H1 (cell line): ENCODE data around the gene CAPZA2. TPM values are rescaled to one million over a fixed set of nuclear protein-coding genes. Genes with fewer than 3 reads are reported as not detected.

Source experiments
- CTCF ChIA-PET: fragments of 300-600 bp; sonication (Branson Sonifier 250); formaldehyde crosslinking; loops from one replicate; lab custom pipeline; 2021; ENCODE audit not compliant: partially characterized antibody; lab: Charles Lee
- POLR2A ChIA-PET: fragments of 300-600 bp; sonication (Branson Sonifier 250); formaldehyde crosslinking; loops from one replicate; lab custom pipeline; 2021; ENCODE audit warnings: inconsistent platforms; ENCODE audit not compliant: partially characterized antibody; lab: Charles Lee
- DNase-seq, 2 experiments: peaks; one replicate each; pipeline versions ENCODE4 v3.0.0 to v3.0.0-alpha.2; 2010 to 2022; ENCODE audit warnings: low spot score in 2 of 2, low read depth in 1 of 2, mixed read lengths in 1 of 2
- FAIRE-seq: peaks from 2 replicates; lab custom pipeline; 2011; peaks lifted over from hg19 to GRCh38; lab: Jason Lieb, UNC
- H2AFZ ChIP-seq: 2 replicates; pipeline ENCODE4 v1.8.1; 2012; ENCODE audit warnings: low read length, inconsistent platforms
- H2AK5ac ChIP-seq: 2 replicates; pipeline ENCODE4 v1.6.1; 2013; ENCODE audit warnings: low read depth, low read length
- H2BK120ac ChIP-seq: replicated peaks from 2 replicates; pipeline ENCODE3; 2013; ENCODE audit warnings: low read depth, low read length, inconsistent platforms
- H2BK12ac ChIP-seq: 2 replicates; pipeline ENCODE4 v1.6.1; 2013; ENCODE audit warnings: low read depth, low read length
- H2BK15ac ChIP-seq: 2 replicates; pipeline ENCODE4 v1.6.1; 2013; ENCODE audit warnings: low read length
- H2BK20ac ChIP-seq: 2 replicates; pipeline ENCODE4 v1.6.1; 2013; ENCODE audit warnings: low read length
- H2BK5ac ChIP-seq: 2 replicates; pipeline ENCODE4 v1.6.1; 2013; ENCODE audit warnings: low read depth, low read length
- H3K14ac ChIP-seq: 2 replicates; pipeline ENCODE4 v1.6.1; 2013; ENCODE audit warnings: inconsistent platforms; ENCODE audit not compliant: insufficient read length
- H3K18ac ChIP-seq: 2 replicates; pipeline ENCODE4 v1.6.1; 2013; ENCODE audit warnings: low read length; ENCODE audit errors: extremely low read depth
- H3K23ac ChIP-seq: 2 replicates; pipeline ENCODE4 v1.6.1; 2013; ENCODE audit warnings: inconsistent platforms; ENCODE audit not compliant: insufficient read length
- H3K23me2 ChIP-seq: 2 replicates; pipeline ENCODE4 v1.6.1; 2013; ENCODE audit warnings: low read depth, low read length
- H3K27ac ChIP-seq: 2 replicates; pipeline ENCODE4 v1.6.1; 2011; ENCODE audit warnings: low read depth, low read length, inconsistent platforms
- H3K27me3 ChIP-seq, 4 experiments: replicated peaks in 1 of 4; 1 replicate in 1 of 4; 2 replicates in 3 of 4; pipeline versions ENCODE4 v1.6.1 to v1.8.1; 2011 to 2013; ENCODE audit warnings: low read length in 3 of 4, mild to moderate bottlenecking in 3 of 4, inconsistent platforms in 2 of 4, mixed read lengths in 2 of 4, moderate library complexity in 1 of 4; ENCODE audit not compliant: control insufficient read depth in 3 of 4, insufficient read depth in 3 of 4; ENCODE audit errors: extremely low read depth in 1 of 4
- H3K36me3 ChIP-seq, 4 experiments: 2 replicates each; pipeline versions ENCODE4 v1.6.1 to v1.8.1; 2011 to 2013; ENCODE audit warnings: mild to moderate bottlenecking in 4 of 4, low read length in 3 of 4, moderate library complexity in 2 of 4, control low read depth in 1 of 4, inconsistent platforms in 1 of 4; ENCODE audit not compliant: insufficient read depth in 4 of 4, control insufficient read depth in 2 of 4
- H3K4ac ChIP-seq: replicated peaks from 2 replicates; pipeline ENCODE3; 2013; ENCODE audit warnings: low read length, low read depth, mixed read lengths, inconsistent platforms; ENCODE audit not compliant: insufficient read length
- H3K4me1 ChIP-seq, 4 experiments: replicated peaks in 1 of 4; 1 replicate in 1 of 4; 2 replicates in 3 of 4; pipeline versions ENCODE4 v1.6.1 to v1.8.1; 2011 to 2013; ENCODE audit warnings: low read length in 3 of 4, inconsistent platforms in 2 of 4, mixed read lengths in 1 of 4; ENCODE audit not compliant: insufficient read depth in 4 of 4, control insufficient read depth in 3 of 4
- H3K4me2 ChIP-seq, 2 experiments: 2 replicates each; pipeline versions ENCODE4 v1.6.1 to v1.8.1; 2011 to 2013; ENCODE audit warnings: low read depth in 2 of 2, low read length in 2 of 2, control low read depth in 1 of 2, inconsistent platforms in 1 of 2, mild to moderate bottlenecking in 1 of 2; ENCODE audit not compliant: insufficient read depth in 1 of 2
- H3K4me3 ChIP-seq, 4 experiments: fragments of 200-600, 300-600 bp in 1 of 4; sonication (generic), shearing (Covaris generic), sonication (Bioruptor Twin) in 1 of 4; 2 replicates each; pipeline versions ENCODE4 v1.5.1 to v1.8.1; 2011 to 2016; ENCODE audit warnings: low read length in 4 of 4, low read depth in 3 of 4, control low read depth in 2 of 4, inconsistent platforms in 2 of 4, mild to moderate bottlenecking in 2 of 4, mixed read lengths in 1 of 4, moderate library complexity in 1 of 4; ENCODE audit not compliant: insufficient read depth in 2 of 4; ENCODE audit errors: extremely low read depth in 1 of 4
- H3K56ac ChIP-seq: replicated peaks from 2 replicates; pipeline ENCODE3; 2013; ENCODE audit warnings: low read depth, mild to moderate bottlenecking, mixed read lengths, low read length, inconsistent platforms; ENCODE audit not compliant: insufficient read length
- H3K79me1 ChIP-seq: 2 replicates; pipeline ENCODE4 v1.6.1; 2013; ENCODE audit warnings: low read depth, low read length, control low read depth
- H3K79me2 ChIP-seq, 2 experiments: 2 replicates each; pipeline versions ENCODE4 v1.6.1 to v1.8.1; 2012 to 2013; ENCODE audit warnings: low read length in 2 of 2, mild to moderate bottlenecking in 2 of 2, inconsistent platforms in 1 of 2; ENCODE audit not compliant: insufficient read depth in 2 of 2, control insufficient read depth in 1 of 2
- H3K9ac ChIP-seq, 4 experiments: replicated peaks in 1 of 4; 1 replicate in 1 of 4; 2 replicates in 3 of 4; pipeline versions ENCODE4 v1.6.1 to v1.8.1; 2011 to 2013; ENCODE audit warnings: low read depth in 3 of 4, low read length in 3 of 4, control low read depth in 2 of 4, mild to moderate bottlenecking in 2 of 4, moderate library complexity in 2 of 4, inconsistent platforms in 1 of 4; ENCODE audit errors: extremely low read depth in 1 of 4
- H3K9me3 ChIP-seq, 2 experiments: 2 replicates each; pipeline versions ENCODE4 v1.6.1 to v1.8.1; 2012 to 2013; ENCODE audit warnings: mild to moderate bottlenecking in 2 of 2, moderate library complexity in 2 of 2, control low read depth in 1 of 2, inconsistent platforms in 1 of 2, low read depth in 1 of 2, low read length in 1 of 2, mixed read lengths in 1 of 2; ENCODE audit not compliant: insufficient read depth in 2 of 2
- H4K20me1 ChIP-seq, 2 experiments: replicated peaks in 1 of 2; 2 replicates each; pipeline versions ENCODE3 to v1.8.1; 2011 to 2013; ENCODE audit warnings: inconsistent platforms in 2 of 2, low read length in 2 of 2, mild to moderate bottlenecking in 1 of 2; ENCODE audit not compliant: insufficient read depth in 2 of 2, control insufficient read depth in 1 of 2
- H4K5ac ChIP-seq: 2 replicates; pipeline ENCODE4 v1.6.1; 2013; ENCODE audit warnings: low read length, low read depth, mixed read lengths, inconsistent platforms; ENCODE audit not compliant: insufficient read length
- H4K8ac ChIP-seq: 2 replicates; pipeline ENCODE4 v1.8.0; 2013; ENCODE audit warnings: mild to moderate bottlenecking, moderate library complexity, low read length, inconsistent platforms; ENCODE audit not compliant: insufficient read depth; ENCODE audit errors: extremely low read depth
- H4K91ac ChIP-seq: replicated peaks from 2 replicates; pipeline ENCODE3; 2013; ENCODE audit warnings: low read length, mixed read lengths, inconsistent platforms; ENCODE audit not compliant: insufficient read length
- ASH2L ChIP-seq: fragments of 200-600, 300-600 bp; sonication (generic); IDR thresholded peaks from one replicate; pipeline ENCODE4 v1.7.1; 2017; ENCODE audit warnings: low read length
- CREB1 ChIP-seq: IDR thresholded peaks from 2 replicates; pipeline ENCODE4 v1.6.1; 2012; ENCODE audit warnings: inconsistent platforms
- CTCF ChIP-seq, 3 experiments: IDR thresholded peaks; 1 replicate in 2 of 3; 2 replicates in 1 of 3; pipeline versions ENCODE4 v1.5.1 to v1.6.1; 2011; ENCODE audit warnings: low read length in 3 of 3, mild to moderate bottlenecking in 3 of 3, inconsistent platforms in 2 of 3, low read depth in 1 of 3, moderate library complexity in 1 of 3; ENCODE audit not compliant: insufficient read depth in 1 of 3; ENCODE audit errors: control extremely low read depth in 1 of 3
- KDM1A ChIP-seq: fragments of 200-600, 300-600 bp; sonication (generic); IDR thresholded peaks from 2 replicates; pipeline ENCODE4 v1.7.1; 2016; ENCODE audit warnings: mild to moderate bottlenecking, low read length, borderline replicate concordance
- POLR2A ChIP-seq, 2 experiments: IDR thresholded peaks; 1 replicate in 1 of 2; 2 replicates in 1 of 2; pipeline ENCODE4 v1.6.1; 2011; ENCODE audit warnings: low read depth in 2 of 2, low read length in 2 of 2, mild to moderate bottlenecking in 2 of 2; ENCODE audit errors: control extremely low read depth in 1 of 2
- RBBP5 ChIP-seq: IDR thresholded peaks from 2 replicates; pipeline ENCODE4 v1.7.1; 2012; ENCODE audit warnings: low read depth, mild to moderate bottlenecking, inconsistent platforms, low read length, moderate library complexity, borderline replicate concordance
- SAP30 ChIP-seq: fragments of 300-600 bp; sonication (generic); IDR thresholded peaks from 2 replicates; pipeline ENCODE4 v1.7.1; 2012; ENCODE audit warnings: low read length, moderate library complexity, mild to moderate bottlenecking, inconsistent platforms; ENCODE audit not compliant: insufficient read depth, insufficient replicate concordance
- SIRT6 ChIP-seq: IDR thresholded peaks from one replicate; pipeline ENCODE4 v1.7.1; 2012; ENCODE audit warnings: low read length, inconsistent platforms
- SP2 ChIP-seq: IDR thresholded peaks from 2 replicates; pipeline ENCODE4 v1.6.1; 2012; ENCODE audit warnings: mild to moderate bottlenecking, low read length, inconsistent platforms
- SP4 ChIP-seq: IDR thresholded peaks from 2 replicates; pipeline ENCODE4 v1.6.1; 2012; ENCODE audit warnings: low read length, inconsistent platforms
- WGBS, 2 experiments: shearing (Covaris generic) in 1 of 2; methylation state at CpG; one replicate each; pipeline versions ENCODE4 v1.1.6 to v1.1.7; 2013 to 2015; ENCODE audit warnings: low lambda C conversion rate in 2 of 2, mixed read lengths in 2 of 2, inconsistent platforms in 1 of 2, low coverage in 1 of 2, missing lambda C conversion rate in 1 of 2; ENCODE audit not compliant: insufficient replicate concordance in 2 of 2, insufficient coverage in 1 of 2, insufficient read length in 1 of 2; ENCODE audit errors: extremely low coverage in 1 of 2, missing lambda C conversion rate in 1 of 2; 5-methylcytosine and 5-hydroxymethylcytosine counted together
- polyA plus RNA-seq, 7 experiments: library from polyadenylated mRNA; depleted of rRNA in 3 of 7; stranded (reverse) in 5 of 7; unstranded in 2 of 7; fragments of >200 nt in 5 of 7; fragments of 200-250 nt in 2 of 7; gene quantifications; 1 replicate in 5 of 7; 2 replicates in 1 of 7; 4 replicates in 1 of 7; pipeline versions ENCODE4 v1.2.1 to v1.2.3, GENCODE V29; 2011 to 2013; ENCODE audit warnings: missing spikeins in 2 of 7, mixed read lengths in 2 of 7
- total RNA-seq: library from RNA; stranded (reverse); fragmentation: NEBNext Ultra II Directional; extraction: Animal tissue kit (Norgen Biotek cat#: 25700); gene quantifications from 2 replicates; pipeline ENCODE4 v1.2.1, GENCODE V29; 2021

The CAPZA2 gene
- total and polyA plus RNA-seq, 2 of the 8 experiments (the other 6 are each of a cell fraction or from before 2014, with no cell fraction given), result 33.2 to 145 TPM

GRCh38 chr7:116952635-116953371, 90.4 kb downstream of the CAPZA2 start:
- Histone ChIP-seq H3K23ac (no peak overlapping the region), H2BK12ac (peak overlapping the region; percentile 71), H2AFZ (peak overlapping the region; percentile 43), H3K27ac (peak overlapping the region; percentile 16; the same call in 1 of the 2 replicates), H3K4me1 (peaks cover 0 to 9% (median 4%) of the 10 kb centered on the region in 4 experiments; a peak in 3 of 7 replicates), H3K4me3 (peak overlapping the region; percentile 78 to 97 (median 89)), H3K23me2 (peaks cover 3% of the 10 kb centered on the region), H3K14ac (no peak overlapping the region), H3K27me3 (no peaks in the 10 kb centered on the region), H4K20me1 (no peaks in the 10 kb centered on the region), H4K91ac (peak overlapping the region; percentile 12), H3K79me1 (no peaks in the 10 kb centered on the region), H3K9me3 (no peaks in the 10 kb centered on the region), H3K18ac (peak overlapping the region; percentile 44; the same call in 1 of the 2 replicates), H3K4me2 (peak overlapping the region; percentile 85 to 95), H4K5ac (peak overlapping the region; percentile 51), H2BK5ac (peak overlapping the region; percentile 62), H3K9ac (peak overlapping the region; percentile 49 to 96 (median 87)), H3K79me2 (peaks cover 0 to 24% of the 10 kb centered on the region in 2 experiments; a peak in 2 of 4 replicates), H3K36me3 (no peaks in the 10 kb centered on the region), H2BK15ac (peak overlapping the region; percentile 19; the same call in 1 of the 2 replicates), H2BK20ac (no peak overlapping the region), H3K4ac (no peak overlapping the region), H2BK120ac (no peak overlapping the region), H3K56ac (no peak overlapping the region), H2AK5ac (no peak overlapping the region), H4K8ac (peak overlapping the region; percentile 22; the same call in 1 of the 2 replicates)
- ChIA-PET CTCF (interaction anchor here (0.6 to 2.7 kb wide), 5 partner anchors 15 to 260 kb away, joined by 3 to 10 read pairs (median 3); no protein-coding TSS in a partner anchor), POLR2A (interaction anchor here (0.6 to 3.4 kb wide), 11 partner anchors 10 to 395 kb away, joined by 3 to 34 read pairs (median 4); no protein-coding TSS in a partner anchor)
- DNase-seq, result peak in 1 of 2 experiments; percentile 67
- FAIRE-seq, result no peak
- WGBS, 2 experiments, result 7% methylated on average over 24 of the region's 25 CpGs; no CpG with 5 or more reads in 1 of the 2 experiments
- 0 out of 2 replicates have a peak, but pooled peaks have one; percentile 67 for TF ChIP-seq RBBP5
- no peak for TF ChIP-seq SP4
- no peak for TF ChIP-seq SIRT6
- no peak for TF ChIP-seq CTCF (IDR thresholded peaks at IDR 0.05; ENCODE audit: control extremely low read depth in 1 of 3, insufficient read depth in 1 of 3, low read depth in 1 of 3, low read length in 3 of 3)
- TF ChIP-seq ASH2L, result peak; percentile 81
- no peak for TF ChIP-seq SP2
- no peak for TF ChIP-seq KDM1A
- no peak for TF ChIP-seq CREB1
- TF ChIP-seq SAP30, result no peak
- TF ChIP-seq POLR2A (IDR thresholded peaks at IDR 0.05; ENCODE audit: control extremely low read depth in 1 of 2, low read depth in 2 of 2, low read length in 2 of 2), result peak in 1 of 2 experiments; percentile 1
